ENCODE results near the gene CDKAL1. TPM values are rescaled to one million over a fixed set of nuclear protein-coding genes. Genes with fewer than 3 reads are reported as not detected.

Gene CDKAL1
- total and polyA plus RNA-seq, 2 of the 8 experiments (the other 6 are each of a cell fraction or from before 2014, with no cell fraction given) = 8.4 to 24.6 TPM

- Histone ChIP-seq H2BK5ac (ENCODE audit: low read depth, low read length) (no peak overlapping the region), H3K36me3 (ENCODE audit: control insufficient read depth in 2 of 4, insufficient read depth in 4 of 4, low read length in 3 of 4) (no peaks in the 10 kb centered on the region), H2BK120ac (replicated peaks; ENCODE audit: low read depth, low read length) (no peak overlapping the region), H3K56ac (replicated peaks; ENCODE audit: insufficient read length, low read depth, low read length) (no peak overlapping the region), H3K27ac (ENCODE audit: low read depth, low read length) (no peak overlapping the region), H3K79me1 (ENCODE audit: low read depth, low read length) (no peaks in the 10 kb centered on the region), H3K4me3 (ENCODE audit: extremely low read depth in 1 of 4, insufficient read depth in 2 of 4, low read depth in 3 of 4, low read length in 4 of 4) (no peak overlapping the region), H3K4me1 (replicated peaks in 1 of 4; ENCODE audit: control insufficient read depth in 3 of 4, insufficient read depth in 4 of 4, low read length in 3 of 4) (no peaks in the 10 kb centered on the region), H3K27me3 (replicated peaks in 1 of 4; ENCODE audit: control insufficient read depth in 3 of 4, extremely low read depth in 1 of 4, insufficient read depth in 3 of 4, low read length in 3 of 4) (no peaks in the 10 kb centered on the region), H2BK12ac (ENCODE audit: low read depth, low read length) (no peak overlapping the region), H3K14ac (ENCODE audit: insufficient read length) (no peak overlapping the region), H3K9ac (replicated peaks in 1 of 4; ENCODE audit: extremely low read depth in 1 of 4, low read depth in 3 of 4, low read length in 3 of 4) (no peak overlapping the region), H2BK15ac (ENCODE audit: low read length) (no peak overlapping the region), H2AFZ (ENCODE audit: low read length) (no peak overlapping the region), H3K23me2 (ENCODE audit: low read depth, low read length) (no peaks in the 10 kb centered on the region), H4K20me1 (replicated peaks in 1 of 2; ENCODE audit: control insufficient read depth in 1 of 2, insufficient read depth in 2 of 2, low read length in 2 of 2) (no peaks in the 10 kb centered on the region), H2AK5ac (ENCODE audit: low read depth, low read length) (no peak overlapping the region), H3K18ac (ENCODE audit: extremely low read depth, low read length) (no peak overlapping the region), H2BK20ac (ENCODE audit: low read length) (no peak overlapping the region), H4K5ac (ENCODE audit: insufficient read length, low read depth, low read length) (no peak overlapping the region), H3K23ac (ENCODE audit: insufficient read length) (no peak overlapping the region), H3K79me2 (ENCODE audit: control insufficient read depth in 1 of 2, insufficient read depth in 2 of 2, low read length in 2 of 2) (no peaks in the 10 kb centered on the region), H4K8ac (ENCODE audit: extremely low read depth, insufficient read depth, low read length) (no peak overlapping the region), H3K9me3 (ENCODE audit: insufficient read depth in 2 of 2, low read depth in 1 of 2, low read length in 1 of 2) (no peaks in the 10 kb centered on the region), H3K4me2 (ENCODE audit: insufficient read depth in 1 of 2, low read depth in 2 of 2, low read length in 2 of 2) (no peak overlapping the region), H4K91ac (replicated peaks; ENCODE audit: insufficient read length, low read length) (no peak overlapping the region), H3K4ac (replicated peaks; ENCODE audit: insufficient read length, low read depth, low read length) (no peak overlapping the region)
- ChIA-PET POLR2A (ENCODE audit: partially characterized antibody) (no interaction called here), CTCF (ENCODE audit: partially characterized antibody) (interaction anchor here (1.3 kb wide), 1 partner anchor 131 kb away, joined by 3 read pairs; no protein-coding TSS in a partner anchor)
- FAIRE-seq (no peak), DNase-seq (ENCODE audit: low read depth in 1 of 2, low spot score in 2 of 2) (no peak)
- 83% methylated on average over 7 of the region's 7 CpGs; no CpG with 5 or more reads in 1 of the 2 experiments for WGBS, 2 experiments (ENCODE audit: extremely low coverage in 1 of 2, insufficient coverage in 1 of 2, insufficient read length in 1 of 2, insufficient replicate concordance in 2 of 2, low coverage in 1 of 2, low lambda C conversion rate in 2 of 2, missing lambda C conversion rate in 1 of 2)
- TF ChIP-seq, protein P1, sequence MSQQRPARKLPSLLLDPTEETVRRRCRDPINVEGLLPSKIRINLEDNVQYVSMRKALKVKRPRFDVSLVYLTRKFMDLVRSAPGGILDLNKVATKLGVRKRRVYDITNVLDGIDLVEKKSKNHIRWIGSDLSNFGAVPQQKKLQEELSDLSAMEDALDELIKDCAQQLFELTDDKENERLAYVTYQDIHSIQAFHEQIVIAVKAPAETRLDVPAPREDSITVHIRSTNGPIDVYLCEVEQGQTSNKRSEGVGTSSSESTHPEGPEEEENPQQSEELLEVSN (IDR thresholded peaks at IDR 0.05) = no peak
- TF ChIP-seq TCF12 (IDR thresholded peaks at IDR 0.05; ENCODE audit: low read depth, low read length) = no peak
- TF ChIP-seq, protein P2, sequence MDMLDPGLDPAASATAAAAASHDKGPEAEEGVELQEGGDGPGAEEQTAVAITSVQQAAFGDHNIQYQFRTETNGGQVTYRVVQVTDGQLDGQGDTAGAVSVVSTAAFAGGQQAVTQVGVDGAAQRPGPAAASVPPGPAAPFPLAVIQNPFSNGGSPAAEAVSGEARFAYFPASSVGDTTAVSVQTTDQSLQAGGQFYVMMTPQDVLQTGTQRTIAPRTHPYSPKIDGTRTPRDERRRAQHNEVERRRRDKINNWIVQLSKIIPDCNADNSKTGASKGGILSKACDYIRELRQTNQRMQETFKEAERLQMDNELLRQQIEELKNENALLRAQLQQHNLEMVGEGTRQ (IDR thresholded peaks at IDR 0.05; ENCODE audit: low read length) = no peak
- TF ChIP-seq CTCF (IDR thresholded peaks at IDR 0.05; ENCODE audit: control extremely low read depth in 1 of 3, insufficient read depth in 1 of 3, low read depth in 1 of 3, low read length in 3 of 3) = no peak
- TF ChIP-seq RBBP5 (IDR thresholded peaks at IDR 0.05; ENCODE audit: borderline replicate concordance, low read depth, low read length) = no peak
- TF ChIP-seq JUN (IDR thresholded peaks at IDR 0.05; ENCODE audit: low read depth, low read length) = no peak
- TF ChIP-seq SIX5 (IDR thresholded peaks at IDR 0.05; ENCODE audit: low read depth, low read length) = no peak
- TF ChIP-seq SAP30 (IDR thresholded peaks at IDR 0.05; ENCODE audit: insufficient read depth, insufficient replicate concordance, low read length) = no peak
Measured at GRCh38 chr6:20900389-20901160, 366.3 kb downstream of the CDKAL1 start.

Measured in H1 (cell line).